ENCODE measurements around the gene LAMC1. TPM values are rescaled to one million over a fixed set of nuclear protein-coding genes. Genes with fewer than 3 reads are reported as not detected.

Gene LAMC1
- total and polyA plus RNA-seq, 2 of the 4 experiments (the other 2 are of a cell fraction) = 249 to 394 TPM

DNA sequence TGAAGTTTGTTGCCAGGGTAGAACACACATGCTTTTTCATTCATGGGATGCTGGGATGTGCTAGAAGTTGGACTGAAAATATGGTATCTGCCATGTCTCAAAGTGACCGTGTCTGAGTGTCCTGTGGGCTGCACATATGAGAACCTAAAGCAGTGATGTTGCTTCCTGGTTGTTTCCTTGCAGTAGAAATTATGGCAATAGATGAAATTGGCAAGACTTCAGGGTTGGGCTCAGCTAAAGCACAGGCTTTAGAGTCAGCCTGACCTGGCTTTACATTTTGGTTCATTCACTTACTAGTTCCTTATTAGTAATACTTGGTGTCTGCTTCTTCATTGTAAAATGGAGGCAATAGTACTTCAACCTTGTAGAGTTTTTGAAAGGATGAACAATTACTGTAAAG lies 165.0 kb downstream of the LAMC1 start:
- Histone ChIP-seq H3K27me3 (ENCODE audit: control insufficient read depth, insufficient read depth, low read length) (no peaks in the 10 kb centered on the region), H3K36me3 (ENCODE audit: control insufficient read depth, insufficient read depth, low read length) (no peaks in the 10 kb centered on the region), H2BK20ac (ENCODE audit: low read depth, low read length) (no peak overlapping the region), H3K9ac (ENCODE audit: low read depth, low read length) (no peak overlapping the region), H2AK5ac (ENCODE audit: low read depth, low read length) (no peak overlapping the region), H3K56ac (ENCODE audit: extremely low read depth, insufficient read depth, low read length) (no peak overlapping the region), H3K4me1 (ENCODE audit: control insufficient read depth, insufficient read depth, low read length) (peaks cover 6% of the 10 kb centered on the region), H3K27ac (ENCODE audit: insufficient read depth, low read length) (no peak overlapping the region), H3K4me3 (ENCODE audit: insufficient read depth, low read depth, low read length) (no peak overlapping the region), H2BK5ac (ENCODE audit: low read depth, low read length, poor library complexity, severe bottlenecking) (no peak overlapping the region), H3K14ac (replicated peaks; ENCODE audit: low read depth, low read length) (no peak overlapping the region), H2AFZ (replicated peaks; ENCODE audit: low read length, poor library complexity) (no peak overlapping the region), H2BK15ac (ENCODE audit: low read depth, low read length) (no peak overlapping the region), H3K18ac (ENCODE audit: low read depth, low read length) (no peak overlapping the region), H3K9me3 (ENCODE audit: control insufficient read depth, insufficient read depth, low read length) (no peaks in the 10 kb centered on the region), H3K79me1 (ENCODE audit: low read depth in 1 of 2, low read length in 2 of 2) (no peaks in the 10 kb centered on the region), H4K20me1 (ENCODE audit: insufficient read depth, low read length) (no peaks in the 10 kb centered on the region), H2BK120ac (ENCODE audit: low read depth, low read length) (no peak overlapping the region), H4K5ac (ENCODE audit: low read depth, low read length) (no peak overlapping the region), H3K4ac (ENCODE audit: low read depth, low read length) (no peak overlapping the region), H4K91ac (ENCODE audit: insufficient read depth, low read depth, low read length) (no peak overlapping the region), H3K9me1 (ENCODE audit: insufficient read depth, low read length) (peaks cover 2% of the 10 kb centered on the region; the same call in 1 of the 2 replicates), H3K23ac (ENCODE audit: low read depth, low read length) (no peak overlapping the region), H4K8ac (ENCODE audit: low read depth in 2 of 2, low read length in 2 of 2) (no peak overlapping the region), H3K4me2 (ENCODE audit: low read depth, low read length) (no peak overlapping the region), H2AK9ac (replicated peaks; ENCODE audit: low read depth, low read length, poor library complexity) (no peak overlapping the region)
- no peak for DNase-seq
- 83% methylated on average over 1 of the region's 1 CpG; no CpG with 5 or more reads in 1 of the 2 experiments for WGBS, 2 experiments (ENCODE audit: extremely low coverage in 2 of 2, insufficient read length in 1 of 2)
- dilution Hi-C loops (cut with HindIII; ENCODE audit: low sequenced_read_pairs, unreplicated experiment) (no loop called here), intact Hi-C loops (cut with micrococcal nuclease) (no loop called here), in situ Hi-C loops (cut with MboI; ENCODE audit: low sequenced_read_pairs) (no loop called here)
- ChIA-PET CTCF (no interaction called here), POLR2A (ENCODE audit: unreplicated experiment) (no interaction called here)
- TF ChIP-seq RAD21 (IDR thresholded peaks at IDR 0.05; ENCODE audit: low read length) = no peak
- TF ChIP-seq MXI1 (IDR thresholded peaks at IDR 0.05; ENCODE audit: borderline replicate concordance, low read depth, low read length) = no peak
- no peak for TF ChIP-seq MAZ (IDR thresholded peaks at IDR 0.05; ENCODE audit: borderline replicate concordance, low read depth, low read length)
- TF ChIP-seq FOS (IDR thresholded peaks at IDR 0.05; ENCODE audit: low read depth, low read length) = no peak
- no peak for TF ChIP-seq CEBPB (IDR thresholded peaks at IDR 0.05; ENCODE audit: low read depth, low read length)
- no peak for TF ChIP-seq BHLHE40 (IDR thresholded peaks at IDR 0.05; ENCODE audit: low read depth, low read length)
- BruUV-seq (replicated peaks) = no TSS peak
- ATAC-seq (ENCODE audit: low read depth) = no peak

All from IMR-90 (cell line).